CD4-positive, alpha-beta T cell treated with Interferon alpha-2 for 1 hour (primary cell): ENCODE data around the gene TPSB2.

ENCODE experiments used
- DNase-seq, 2 donors: peaks; one replicate each; pipeline ENCODE4 v3.0.0-alpha.2; 2020 to 2022

TPSB2 gene

GRCh38 chr16:1181404-1182315 is 48.3 kb downstream of the TPSB2 start:
- DNase-seq = no peak

GRCh38 chr16:1180549-1181403 is 49.2 kb downstream of the TPSB2 start:
- no peak for DNase-seq
